Measurements from ENCODE around the gene HSPA9. TPM values are rescaled to one million over a fixed set of nuclear protein-coding genes. Genes with fewer than 3 reads are reported as not detected.

Gene HSPA9
- total and polyA plus RNA-seq, 4 donors: 77.8 to 194 (median 147) TPM

DNA sequence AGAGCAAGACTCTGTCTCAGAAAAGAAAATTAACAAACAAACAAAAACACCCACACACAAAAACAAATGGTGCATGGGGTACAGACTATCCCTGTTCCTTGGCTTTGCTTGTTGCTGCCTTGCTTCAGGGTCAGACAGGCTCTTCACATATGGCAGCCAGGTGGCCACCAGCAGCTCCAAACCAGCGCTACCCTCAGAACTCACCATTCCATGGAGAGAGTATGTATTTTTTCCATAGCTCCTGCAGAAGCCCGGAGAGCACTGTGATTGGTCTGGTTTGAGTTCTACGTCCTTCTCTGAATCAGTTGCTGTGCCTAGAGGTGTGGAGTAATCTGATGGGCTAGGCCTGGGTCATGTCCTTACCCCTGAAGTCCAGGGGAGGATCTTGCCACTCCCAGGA is 25.2 kb upstream of the HSPA9 start:
- DNase-seq (no peak), ATAC-seq (ENCODE audit: insufficient read depth, low FRiP score) (no peak)
- Histone ChIP-seq H3K9ac (ENCODE audit: insufficient read depth in 1 of 2, low read length in 2 of 2) (no peak overlapping the region), H3K36me3 (ENCODE audit: control insufficient read depth in 4 of 4, insufficient read depth in 4 of 4, low read length in 4 of 4) (no peaks in the 10 kb centered on the region), H3K27ac (ENCODE audit: low read depth in 1 of 2, low read length in 1 of 2) (no peak overlapping the region), H3K4me3 (no peak overlapping the region), H3K9me3 (ENCODE audit: control insufficient read depth in 4 of 4, insufficient read depth in 3 of 4, low read length in 3 of 4) (no peaks in the 10 kb centered on the region), H3K4me1 (ENCODE audit: control insufficient read depth in 5 of 5, insufficient read depth in 5 of 5, low read length in 5 of 5) (peaks cover 0 to 43% (median 13%) of the 10 kb centered on the region in 5 donors), H3K27me3 (ENCODE audit: control insufficient read depth in 3 of 3, insufficient read depth in 3 of 3, low read length in 2 of 3) (no peaks in the 10 kb centered on the region)
- 97% methylated on average over 3 of the region's 3 CpGs for WGBS, 2 donors
- no peak for TF ChIP-seq CTCF (IDR thresholded peaks at IDR 0.05; ENCODE audit: control extremely low read depth, extremely low read depth)

DNA sequence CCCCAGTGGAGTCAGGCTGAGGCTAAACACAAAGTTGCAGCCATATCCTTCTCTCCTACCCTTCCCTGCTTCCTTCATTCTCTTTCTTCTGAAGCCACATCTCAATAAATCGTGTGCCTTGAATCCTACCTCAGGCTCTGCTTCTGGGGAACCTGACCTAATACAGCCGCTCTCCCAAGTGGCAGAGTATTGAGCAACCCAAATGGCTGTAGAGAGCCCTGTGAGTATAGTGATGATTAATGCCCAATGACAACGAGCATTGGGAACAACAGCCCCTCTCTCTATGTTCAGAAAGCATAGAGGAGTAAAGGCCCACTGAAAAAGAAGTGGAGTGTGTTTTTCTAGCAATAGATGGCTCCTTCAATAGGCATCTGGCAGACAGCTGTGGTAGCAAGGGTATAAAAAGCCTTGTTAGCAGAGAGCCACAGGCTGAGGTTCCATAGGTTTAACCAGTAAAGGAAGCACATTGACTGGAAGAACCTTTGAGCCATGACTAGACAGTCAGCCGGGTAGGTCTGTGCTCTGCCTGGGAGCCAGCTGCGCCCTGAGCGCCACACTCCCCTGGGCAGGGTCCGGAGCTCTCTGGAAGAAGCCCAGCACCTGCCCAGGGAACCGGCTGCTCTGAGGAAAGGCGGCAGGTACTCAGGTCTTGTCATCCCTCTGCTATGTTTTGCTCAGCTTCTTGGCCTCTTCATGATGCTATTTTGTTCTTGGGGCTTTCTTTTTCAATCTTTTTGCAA is 22.6 kb upstream of the HSPA9 start:
- WGBS, 2 donors: 84 to 89% methylated on average over 9 of the region's 9 CpGs
- no peak overlapping the region for H3K9ac ChIP-seq (ENCODE audit: insufficient read depth in 1 of 2, low read length in 2 of 2)
- ATAC-seq (ENCODE audit: insufficient read depth, low FRiP score): no peak

GRCh38 chr5:138596105-138596881 is 21.1 kb upstream of the HSPA9 start:
- Histone ChIP-seq H3K27ac (ENCODE audit: low read depth in 1 of 2, low read length in 1 of 2) (no peak overlapping the region), H3K27me3 (ENCODE audit: control insufficient read depth in 3 of 3, insufficient read depth in 3 of 3, low read length in 2 of 3) (no peaks in the 10 kb centered on the region), H3K36me3 (ENCODE audit: control insufficient read depth in 4 of 4, insufficient read depth in 4 of 4, low read length in 4 of 4) (no peaks in the 10 kb centered on the region), H3K9ac (ENCODE audit: insufficient read depth in 1 of 2, low read length in 2 of 2) (no peak overlapping the region), H3K4me3 (no peak overlapping the region), H3K9me3 (ENCODE audit: control insufficient read depth in 4 of 4, insufficient read depth in 3 of 4, low read length in 3 of 4) (no peaks in the 10 kb centered on the region), H3K4me1 (ENCODE audit: control insufficient read depth in 5 of 5, insufficient read depth in 5 of 5, low read length in 5 of 5) (peaks cover 0 to 2% (median 0%) of the 10 kb centered on the region in 5 donors)
- no peak for TF ChIP-seq CTCF (IDR thresholded peaks at IDR 0.05; ENCODE audit: control extremely low read depth, extremely low read depth)
- ATAC-seq (ENCODE audit: insufficient read depth, low FRiP score): no peak
- DNase-seq: no peak
- WGBS, 2 donors: 88% methylated on average over 6 of the region's 6 CpGs

More for the DNA sequence above, 22.6 kb upstream of the HSPA9 start:
- no peak overlapping the region for H3K27ac ChIP-seq (ENCODE audit: low read depth in 1 of 2, low read length in 1 of 2)
- H3K9me3 ChIP-seq (ENCODE audit: control insufficient read depth in 4 of 4, insufficient read depth in 3 of 4, low read length in 3 of 4): no peaks in the 10 kb centered on the region
- DNase-seq: no peak
- H3K36me3 ChIP-seq (ENCODE audit: control insufficient read depth in 4 of 4, insufficient read depth in 4 of 4, low read length in 4 of 4): no peaks in the 10 kb centered on the region
- peaks cover 0 to 17% (median 5%) of the 10 kb centered on the region in 5 donors for H3K4me1 ChIP-seq (ENCODE audit: control insufficient read depth in 5 of 5, insufficient read depth in 5 of 5, low read length in 5 of 5)
- no peaks in the 10 kb centered on the region for H3K27me3 ChIP-seq (ENCODE audit: control insufficient read depth in 3 of 3, insufficient read depth in 3 of 3, low read length in 2 of 3)
- no peak overlapping the region for H3K4me3 ChIP-seq
- TF ChIP-seq CTCF (IDR thresholded peaks at IDR 0.05; ENCODE audit: control extremely low read depth, extremely low read depth): no peak

Data from lung (tissue), 12 donors.